NCI-H2029 treated with DMSO at 0.1 percent for 48 hours (cell line): Measurements from ENCODE around the gene C1QTNF6.
"Not testable (repeated sequence)": the region's sequence is repeated elsewhere in the genome, so short reads cannot be mapped to it uniquely, and the experiment has no call there.

Experiments
- DNase-seq: peaks from one replicate; lab custom pipeline; 2025; lab: John Stamatoyannopoulos, UW

The C1QTNF6 gene

GRCh38 chr22:37206841-37207821, 19.1 kb upstream of the C1QTNF6 start:
- no peak for DNase-seq

DNA sequence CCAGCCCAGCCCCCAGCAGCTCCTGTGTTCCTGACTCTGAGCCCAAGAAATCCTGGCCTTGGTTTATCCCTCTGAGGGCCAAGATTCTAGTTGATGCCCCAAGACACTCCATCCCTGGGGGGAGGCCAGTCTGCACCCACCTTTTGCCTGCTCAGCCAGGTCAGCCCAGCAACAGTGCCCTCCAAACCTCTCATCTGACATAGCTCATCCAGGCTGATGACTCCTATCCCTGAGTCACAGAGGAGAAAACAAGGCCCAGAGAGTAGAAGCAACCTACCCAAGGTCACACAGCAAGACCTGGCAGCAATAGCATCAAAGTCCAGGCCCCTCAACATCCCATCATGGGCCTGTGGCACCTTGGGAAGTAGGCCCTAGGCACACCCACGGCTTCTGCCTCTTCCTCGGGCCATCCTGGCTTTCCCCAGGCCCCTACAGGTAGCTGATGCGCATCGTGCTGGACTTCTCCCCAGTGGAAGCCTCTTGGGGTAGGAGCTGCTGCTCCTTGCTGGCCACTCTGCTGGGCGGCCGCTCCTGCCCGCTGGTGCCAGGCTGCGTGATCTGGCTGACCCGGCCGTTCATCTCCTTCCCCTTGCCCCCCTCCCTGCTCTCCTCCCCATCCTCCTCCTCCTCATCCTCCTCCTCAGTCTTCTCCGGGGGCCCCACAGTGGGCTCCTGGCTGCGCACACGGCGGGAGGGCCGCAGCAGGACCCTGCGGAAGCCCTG, 18.2 kb upstream of the C1QTNF6 start:
- no peak for DNase-seq

- DNase-seq = no peak
Observed at GRCh38 chr22:37205046-37205445, 17.0 kb upstream of the C1QTNF6 start.

DNA sequence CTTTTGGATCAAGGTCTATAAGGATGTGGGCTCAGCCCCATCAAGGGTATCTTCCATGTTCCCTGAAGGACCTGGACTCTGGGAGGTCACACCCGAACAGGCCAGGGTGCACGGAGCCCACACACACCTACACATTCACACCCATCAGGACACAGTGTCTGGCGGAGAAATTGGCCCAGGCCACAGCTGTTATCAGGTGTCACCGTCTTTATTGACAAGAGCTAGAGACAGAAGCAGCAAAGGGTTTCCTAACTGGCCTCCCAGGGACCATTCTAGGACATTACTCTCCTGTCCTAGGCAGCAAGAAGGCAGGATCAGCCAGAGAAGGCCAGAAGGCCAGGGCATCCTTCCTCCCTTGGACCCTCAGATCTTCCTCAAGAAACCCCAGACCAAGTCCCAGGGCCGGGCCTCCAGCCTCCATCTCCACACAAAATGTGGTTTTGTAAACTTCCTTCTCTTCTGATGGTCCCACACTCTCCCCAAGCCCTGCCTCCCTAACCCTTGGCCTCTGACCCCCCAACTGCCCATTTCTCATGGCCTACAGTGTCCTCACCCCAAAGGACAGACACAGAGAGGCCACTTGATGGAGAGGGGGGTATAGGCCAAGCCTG, 16.1 kb upstream of the C1QTNF6 start:
- DNase-seq = no peak

GRCh38 chr22:37203354-37204044, 15.5 kb upstream of the C1QTNF6 start:
- DNase-seq = no peak

GRCh38 chr22:37202716-37203115, 14.7 kb upstream of the C1QTNF6 start:
- DNase-seq = no peak

DNA sequence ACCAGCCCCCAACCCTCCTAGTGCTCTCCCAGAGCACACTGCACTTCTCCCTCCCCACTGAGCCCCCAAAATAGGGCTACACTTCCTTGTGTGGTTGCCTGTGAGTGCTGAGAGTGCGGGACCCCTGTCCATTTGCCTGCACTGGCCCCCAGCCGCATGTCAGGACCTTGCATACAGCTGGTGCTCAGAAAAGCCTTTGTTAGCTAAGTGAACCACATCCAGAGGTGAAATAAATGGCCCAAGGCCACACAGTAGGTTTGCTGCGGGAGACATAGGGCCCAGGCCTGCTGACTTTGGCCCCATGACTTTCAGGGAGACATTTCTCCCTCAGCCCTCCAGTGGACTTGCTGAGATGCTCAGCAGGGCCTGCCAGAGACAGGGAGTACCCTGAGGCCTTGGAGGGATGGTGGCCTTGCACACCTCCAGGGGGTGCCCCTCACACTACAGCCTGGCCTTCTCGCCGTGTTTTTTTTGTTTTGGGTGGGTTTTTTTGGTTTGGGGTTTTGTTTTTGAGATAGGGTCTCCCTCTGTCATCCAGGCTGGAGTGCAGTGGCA, 14.0 kb upstream of the C1QTNF6 start:
- no peak for DNase-seq

DNA sequence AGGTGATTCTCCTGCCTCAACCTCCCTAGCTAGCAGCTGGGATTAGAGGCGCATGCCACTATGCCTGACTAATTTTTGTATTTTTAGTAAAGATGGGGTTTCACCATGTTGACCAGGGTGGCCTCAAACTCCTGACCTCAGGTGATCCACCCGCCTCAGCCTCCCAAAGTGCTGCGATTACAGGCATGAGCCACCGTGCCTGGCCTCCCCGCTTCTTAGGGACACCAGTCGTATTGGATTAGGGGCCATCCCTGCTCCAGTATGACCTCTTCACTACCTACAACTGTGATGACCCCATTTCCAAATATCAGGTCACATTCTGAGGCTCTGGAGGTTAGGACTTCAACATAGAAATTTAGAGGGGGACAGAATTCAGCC, 13.4 kb upstream of the C1QTNF6 start:
- DNase-seq = not testable (repeated sequence)

DNA sequence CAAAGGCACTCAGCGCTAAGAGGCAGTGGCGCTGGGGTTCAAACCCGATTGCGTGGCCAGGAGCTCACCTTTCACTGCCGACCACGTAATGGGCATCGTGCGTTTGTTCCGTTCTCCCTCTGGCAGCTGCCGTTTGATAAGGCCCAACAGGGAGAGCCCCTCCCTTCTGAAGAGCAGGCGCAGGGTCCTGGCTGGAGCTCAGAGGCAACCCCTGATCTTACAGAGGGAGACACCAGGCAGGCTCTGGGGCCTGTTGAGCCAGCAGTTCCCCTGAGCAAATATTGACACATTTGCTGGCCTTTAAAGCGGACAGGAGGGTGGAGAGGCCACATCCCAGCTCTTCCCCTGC, 11.7 kb upstream of the C1QTNF6 start:
- DNase-seq = no peak

DNA sequence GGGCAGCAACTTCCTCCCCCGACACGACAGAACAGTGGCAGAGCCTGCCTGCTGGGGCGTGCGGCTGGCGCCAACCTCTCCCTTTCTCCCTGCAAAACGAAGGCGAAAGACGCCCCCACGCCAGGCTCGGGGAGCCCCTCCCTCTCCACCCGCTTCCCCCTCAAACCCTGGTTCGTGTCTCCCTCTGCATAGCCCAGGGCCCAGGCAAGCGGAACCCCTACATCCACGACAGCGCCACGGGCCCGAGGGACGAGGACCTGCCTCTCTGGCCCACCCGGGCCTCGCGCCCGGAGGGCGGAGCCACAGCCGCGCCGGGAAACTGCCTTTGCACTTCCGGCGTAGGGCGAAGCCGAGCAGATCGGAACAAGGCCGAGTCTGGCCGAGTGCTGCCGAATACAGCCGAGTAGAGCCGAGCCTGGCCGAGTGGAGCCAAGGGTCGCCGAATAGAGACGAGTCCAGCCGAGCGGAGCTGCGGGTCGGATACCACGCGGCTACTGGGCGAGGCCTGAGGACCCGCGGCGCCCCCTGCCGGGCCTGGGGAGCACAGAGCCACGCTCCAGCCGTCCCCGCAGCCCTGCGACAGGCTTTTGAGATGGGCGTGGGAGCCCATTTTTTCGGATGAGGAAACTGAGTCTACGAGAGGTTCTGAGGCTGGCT, 11.2 kb upstream of the C1QTNF6 start:
- peak; percentile 83 for DNase-seq

DNA sequence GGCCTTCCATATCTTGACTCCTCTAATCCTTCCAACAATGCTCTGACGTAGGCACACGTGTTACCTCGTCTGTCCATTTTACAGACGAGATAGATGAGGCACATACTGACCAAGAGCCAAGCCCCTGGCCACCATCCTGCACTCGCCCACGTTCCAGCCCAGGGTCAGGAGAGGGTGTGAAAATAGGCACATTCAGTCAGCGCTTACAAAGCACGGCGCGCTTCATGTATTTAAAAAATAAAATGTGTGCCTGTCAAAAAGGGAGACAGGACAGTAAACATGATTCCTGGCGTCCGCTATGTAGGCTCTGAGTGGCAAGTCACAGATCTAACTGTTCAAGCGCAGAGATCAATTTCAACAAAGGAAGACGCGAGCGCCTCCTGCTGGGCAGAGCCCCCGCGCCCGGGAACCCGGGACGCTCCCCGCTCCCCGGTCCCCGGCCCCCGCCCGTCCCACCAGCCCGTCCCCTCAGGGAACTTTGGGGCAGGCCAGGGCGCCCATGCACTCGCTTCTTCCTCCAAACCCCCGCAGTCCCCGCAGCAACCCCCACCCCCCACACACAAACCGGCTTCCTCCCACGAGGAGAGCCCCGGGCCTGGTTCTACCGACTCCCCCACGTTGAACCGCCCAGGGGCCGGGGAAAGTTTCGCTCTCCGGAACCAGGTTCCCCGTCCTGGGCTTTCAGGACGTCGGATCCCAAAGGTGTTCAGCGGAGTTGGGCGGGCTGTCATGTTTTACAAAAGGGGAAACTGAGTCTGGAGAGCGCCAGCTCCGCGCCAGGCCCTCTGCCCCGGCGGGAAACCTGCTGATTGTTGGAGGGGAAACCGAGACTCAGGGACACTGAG, 10.4 kb upstream of the C1QTNF6 start:
- DNase-seq = peak; percentile 13

GRCh38 chr22:37197451-37198257, 9.6 kb upstream of the C1QTNF6 start:
- peak; percentile 83 for DNase-seq

- DNase-seq = no peak
Observed at GRCh38 chr22:37196539-37197450, 8.7 kb upstream of the C1QTNF6 start.

DNA sequence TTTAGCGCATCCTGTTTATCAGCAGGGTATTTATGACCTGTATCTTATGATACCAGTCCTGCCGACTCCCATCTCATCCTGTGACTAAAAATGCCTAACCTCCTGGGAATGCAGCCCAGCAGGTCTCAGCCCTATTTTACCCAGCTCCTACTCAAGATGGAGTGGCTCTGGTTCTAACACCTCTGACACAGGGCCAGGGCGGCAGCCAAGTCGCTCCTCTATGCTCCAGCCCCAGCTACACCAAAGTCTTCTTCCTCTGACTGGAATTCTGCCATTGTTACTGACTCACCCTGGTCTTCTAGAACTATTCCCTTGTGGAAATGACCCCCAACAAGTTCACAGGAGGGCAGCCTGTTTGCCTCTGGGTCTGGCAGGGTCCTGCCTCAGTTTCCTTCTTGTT, 7.9 kb upstream of the C1QTNF6 start:
- no peak for DNase-seq

DNA sequence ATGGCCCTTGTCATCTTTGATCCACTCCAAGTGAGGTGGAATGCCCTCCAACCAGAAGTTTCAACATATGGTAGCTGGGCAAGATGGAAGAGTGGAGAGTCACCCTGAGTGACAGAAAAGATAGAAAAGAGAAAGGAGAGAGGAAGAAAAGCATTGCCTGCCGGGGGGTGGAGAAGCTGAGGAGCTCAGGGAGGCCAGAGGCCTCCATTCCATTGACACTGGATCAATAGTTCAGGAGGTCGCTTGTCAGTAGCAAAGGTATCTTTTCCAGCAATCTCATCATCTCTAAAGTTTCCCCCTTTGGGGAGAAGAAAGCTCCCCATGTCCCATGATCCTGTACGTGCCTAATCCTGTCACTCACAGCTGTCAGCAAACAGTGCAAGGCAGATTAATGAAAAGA, 6.7 kb upstream of the C1QTNF6 start:
- DNase-seq = no peak

- DNase-seq = no peak
Observed at GRCh38 chr22:37193629-37194191, 5.7 kb upstream of the C1QTNF6 start.

- no peak for DNase-seq
Observed at GRCh38 chr22:37192741-37193140, 4.7 kb upstream of the C1QTNF6 start.

DNA sequence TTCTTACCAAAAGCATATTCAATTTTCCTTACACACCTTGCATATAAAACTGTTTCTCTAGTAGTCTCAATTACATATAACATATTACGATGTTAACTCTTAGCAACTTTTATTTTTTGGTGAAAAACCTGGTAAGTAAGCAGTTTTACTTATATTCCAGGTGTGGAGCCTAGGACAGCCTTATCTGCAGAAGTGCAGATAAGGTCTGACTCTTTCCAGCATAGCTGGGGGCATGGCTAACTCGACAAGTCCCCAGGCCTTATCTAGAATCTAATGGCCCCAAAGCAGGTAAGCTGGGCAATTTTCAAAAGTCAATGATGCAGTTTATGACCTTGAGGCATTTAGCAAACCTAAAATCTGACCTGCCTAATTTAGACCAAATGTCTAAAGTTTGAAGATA, 4.2 kb upstream of the C1QTNF6 start:
- no peak for DNase-seq
